K562 (cell line): ENCODE data around the gene CHST15. TPM values are rescaled to one million over a fixed set of nuclear protein-coding genes. Genes with fewer than 3 reads are reported as not detected.

Experiments
- ATAC-seq: fragments of 200-7000 bp; cut with Tn5 transposase; 3 replicates; pipeline ENCODE4 v1.9.1; 2020; ENCODE audit warnings: moderate library complexity
- BruUV-seq: library from RNA; stranded (reverse); fragments of 400-500 nt; replicated peaks from 2 replicates; lab custom pipeline; 2021; lab: Mats Ljungman, UMichigan
- CTCF ChIA-PET: fragments of 300-600 bp; formaldehyde crosslinking; extraction: SDS; loops from one replicate; lab custom pipeline; 2021; ENCODE audit warnings: low intra/inter-chr PET ratio; lab: Yijun Ruan, JAX
- POLR2A ChIA-PET: fragments of 300-600, 350-650 bp; sonication (Branson Sonifier 250); formaldehyde crosslinking; extraction: SDS; loops from one replicate; lab custom pipeline; 2021; ENCODE audit warnings: antibody characterized with exemption, inconsistent platforms; lab: Yijun Ruan, JAX
- DNase-seq, 4 experiments: peaks; one replicate each; pipeline versions ENCODE4 v3.0.0 to v3.0.0-alpha.2; 2011 to 2018; ENCODE audit warnings: low spot score in 3 of 4, mixed read lengths in 3 of 4; ENCODE audit errors: extremely low read depth in 1 of 4
- FAIRE-seq: peaks from 2 replicates; lab custom pipeline; 2011; peaks lifted over from hg19 to GRCh38; lab: Jason Lieb, UNC
- H2AFZ ChIP-seq: 2 replicates; pipeline ENCODE4 v1.6.0; 2011; ENCODE audit warnings: low read depth, low read length, control low read depth, inconsistent platforms
- H3K27ac ChIP-seq: fragments of 200-600 bp; 3 replicates; pipeline ENCODE4 v1.8.0; 2011; ENCODE audit warnings: low read depth, mild to moderate bottlenecking, control low read depth, inconsistent platforms, low read length, moderate library complexity, mixed read lengths; ENCODE audit errors: extremely low read depth
- H3K27me3 ChIP-seq, 2 experiments: fragments of 300-600 bp in 1 of 2; 2 replicates in 1 of 2; 3 replicates in 1 of 2; pipeline versions ENCODE4 v1.6.0 to v1.8.0; 2011; ENCODE audit warnings: inconsistent platforms in 2 of 2, low read length in 2 of 2, mild to moderate bottlenecking in 1 of 2, mixed read lengths in 1 of 2, moderate library complexity in 1 of 2; ENCODE audit not compliant: control insufficient read depth in 2 of 2, insufficient read depth in 2 of 2
- H3K36me3 ChIP-seq: fragments of 300-600 bp; 3 replicates; pipeline ENCODE4 v1.8.0; 2011; ENCODE audit warnings: mild to moderate bottlenecking, low read length, inconsistent platforms; ENCODE audit not compliant: control insufficient read depth, insufficient read depth
- H3K4me1 ChIP-seq, 2 experiments: fragments of 200-600 bp in 1 of 2; replicated peaks in 1 of 2; 2 replicates in 1 of 2; 3 replicates in 1 of 2; pipeline versions ENCODE4 v1.5.1 to v1.8.0; 2011; ENCODE audit warnings: inconsistent platforms in 2 of 2, low read length in 2 of 2, mild to moderate bottlenecking in 1 of 2, mixed read lengths in 1 of 2, moderate library complexity in 1 of 2; ENCODE audit not compliant: control insufficient read depth in 2 of 2, insufficient read depth in 2 of 2
- H3K4me2 ChIP-seq: 2 replicates; pipeline ENCODE4 v1.6.1; 2011; ENCODE audit warnings: low read length, control low read depth, inconsistent platforms, mixed read lengths; ENCODE audit not compliant: insufficient read depth
- H3K4me3 ChIP-seq: fragments of 200-600 bp; sonication (generic), shearing (Covaris generic); 2 replicates; pipeline ENCODE4 v1.5.1; 2016; ENCODE audit warnings: control low read depth, inconsistent platforms
- H3K79me2 ChIP-seq: fragments of 200-600 bp; 3 replicates; pipeline ENCODE4 v1.8.0; 2011; ENCODE audit warnings: low read length, inconsistent platforms; ENCODE audit not compliant: control insufficient read depth, insufficient read depth
- H3K9ac ChIP-seq, 2 experiments: 2 replicates each; pipeline versions ENCODE4 v1.6.0 to v1.6.1; 2011; ENCODE audit warnings: low read depth in 2 of 2, low read length in 2 of 2, control low read depth in 1 of 2, inconsistent platforms in 1 of 2, mild to moderate bottlenecking in 1 of 2, mixed read lengths in 1 of 2; ENCODE audit not compliant: insufficient read depth in 1 of 2
- H3K9me1 ChIP-seq: one replicate; pipeline ENCODE4 v1.6.0; 2011; ENCODE audit warnings: inconsistent platforms, mild to moderate bottlenecking, low read length, moderate library complexity; ENCODE audit not compliant: control insufficient read depth, insufficient read depth
- H3K9me3 ChIP-seq: replicated peaks from 2 replicates; pipeline ENCODE4 v1.5.1; 2011; ENCODE audit warnings: low read depth, low read length, inconsistent platforms; ENCODE audit not compliant: control insufficient read depth, insufficient read depth
- H4K20me1 ChIP-seq: replicated peaks from 2 replicates; pipeline ENCODE4 v1.6.1; 2011; ENCODE audit warnings: low read length, inconsistent platforms, mixed read lengths; ENCODE audit not compliant: control insufficient read depth, insufficient read depth
- ARNT ChIP-seq, 2 experiments: fragments of 450-650 bp; IDR thresholded peaks; 2 replicates each; pipeline ENCODE4 v1.6.1; 2016; ENCODE audit warnings: mild to moderate bottlenecking in 1 of 2
- ASH1L ChIP-seq: fragments of 450-650 bp; IDR thresholded peaks from 2 replicates; pipeline ENCODE4 v1.6.1; 2018; ENCODE audit warnings: borderline replicate concordance, mild to moderate bottlenecking, low read depth; ENCODE audit not compliant: partially characterized antibody
- CLOCK ChIP-seq: fragments of 250-450 bp; sonication (Bioruptor Pico); IDR thresholded peaks from 2 replicates; pipeline ENCODE4 v1.4.0; 2020; ENCODE audit warnings: mild to moderate bottlenecking, moderate library complexity, borderline replicate concordance
- DNMT1 ChIP-seq: fragments of 450-650 bp; IDR thresholded peaks from 2 replicates; pipeline ENCODE4 v1.6.1; 2016; ENCODE audit warnings: antibody characterized with exemption, mild to moderate bottlenecking
- GTF2F1 ChIP-seq: IDR thresholded peaks from 2 replicates; pipeline ENCODE4 v1.6.1; 2011; ENCODE audit warnings: low read depth, low read length, improper control_type of control experiment
- NBN ChIP-seq: fragments of 450-650 bp; IDR thresholded peaks from 2 replicates; pipeline ENCODE4 v1.6.1; 2016; ENCODE audit warnings: low read depth, mild to moderate bottlenecking
- NCOA4 ChIP-seq: fragments of 450-650 bp; IDR thresholded peaks from 2 replicates; pipeline ENCODE4 v1.6.1; 2018; ENCODE audit warnings: mild to moderate bottlenecking; ENCODE audit not compliant: partially characterized antibody
- TCF7 ChIP-seq: sonication (generic); IDR thresholded peaks from 2 replicates; pipeline ENCODE4 v1.6.1; 2016; ENCODE audit warnings: antibody characterized with exemption, borderline replicate concordance
- ZHX1 ChIP-seq: fragments of 150-350 bp; conservative IDR thresholded peaks from 2 replicates; pipeline ENCODE4 v1.6.1; 2014; ENCODE audit warnings: low read length
- ZNF717 ChIP-seq: fragments of 250-450 bp; sonication (Bioruptor Pico); IDR thresholded peaks from 2 replicates; pipeline ENCODE4 v1.5.0; 2021
- WGBS: fragments of 100-300 bp; shearing (Covaris generic); methylation state at CpG from one replicate; pipeline ENCODE4 v1.1.6; 2016; ENCODE audit warnings: low coverage, mixed read lengths; ENCODE audit not compliant: insufficient coverage; ENCODE audit errors: missing lambda C conversion rate; 5-methylcytosine and 5-hydroxymethylcytosine counted together
- in situ Hi-C: fragments of 300-500 bp; cut with MboI; formaldehyde crosslinking; loops from 4 replicates; pipeline ENCODE4 v1.15.0; 2018; ENCODE audit warnings: inconsistent platforms, mixed read lengths
- intact Hi-C: fragments of 100-400 bp; cut with micrococcal nuclease; formaldehyde crosslinking; loops from 2 replicates; pipeline ENCODE4 v1.14.2; 2022
- polyA plus RNA-seq, 8 experiments: library from polyadenylated mRNA; depleted of rRNA in 4 of 8; stranded (reverse) in 5 of 8; unstranded in 3 of 8; fragments of >200 nt; fragmentation: Nextera tagmentation in 2 of 8; fragmentation: Illumina TruSeq in 1 of 8; extraction: Ambion mirVana in 2 of 8; extraction: Trizol in 1 of 8; gene quantifications; 2 replicates each; pipeline versions ENCODE4 v1.2.1 to v1.2.3, GENCODE V29; 2011 to 2014; ENCODE audit warnings: inconsistent platforms in 1 of 8, missing spikeins in 1 of 8
- total RNA-seq, 7 experiments: library from RNA; depleted of rRNA in 6 of 7; stranded (reverse); fragments of >200 nt in 6 of 7; fragmentation: Illumina TruSeq in 2 of 7; extraction: Trizol in 2 of 7; gene quantifications; 2 replicates each; pipeline versions ENCODE4 v1.2.1 to v1.2.3, GENCODE V29; 2011 to 2021; ENCODE audit warnings: low replicate concordance in 1 of 7

The CHST15 gene
- total and polyA plus RNA-seq, 9 of the 15 experiments (the other 6 are each of a cell fraction or from before 2014, with no cell fraction given): 0.04 to 0.16 (median 0.08) TPM

DNA sequence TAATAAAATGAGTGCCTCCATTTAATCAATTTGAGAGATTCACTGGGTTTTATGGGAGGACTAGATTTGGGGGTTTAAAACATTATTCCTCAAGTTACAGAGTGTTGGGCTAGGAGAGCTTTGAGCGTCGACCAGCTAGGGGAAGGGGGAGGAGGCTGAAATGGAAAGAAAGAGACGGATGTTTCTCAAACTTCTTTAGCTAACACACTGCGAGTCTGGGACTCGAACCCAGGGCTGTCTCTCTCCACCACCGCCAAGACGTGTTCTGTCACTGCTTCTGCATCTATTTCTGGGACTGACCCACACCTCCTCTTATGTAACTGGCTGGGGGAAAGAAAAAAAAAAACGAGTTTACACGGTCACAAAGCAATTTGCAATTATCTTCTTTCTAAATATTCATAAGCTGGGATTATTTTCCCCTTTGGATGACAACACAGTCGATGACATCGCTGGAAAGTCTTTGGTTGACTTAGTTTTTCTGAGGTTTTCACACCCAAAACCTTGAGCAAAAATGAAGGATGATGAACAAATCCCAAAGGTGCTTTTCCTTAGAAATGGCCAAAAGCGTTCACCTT is 27.2 kb downstream of the CHST15 start:
- Histone ChIP-seq H3K9me1 (no peaks in the 10 kb centered on the region), H3K4me3 (no peak overlapping the region), H3K79me2 (no peaks in the 10 kb centered on the region), H3K36me3 (no peaks in the 10 kb centered on the region), H3K9me3 (no peaks in the 10 kb centered on the region), H2AFZ (no peak overlapping the region), H3K27me3 (peaks cover 0 to 51% of the 10 kb centered on the region in 2 experiments), H4K20me1 (no peaks in the 10 kb centered on the region), H3K27ac (no peak overlapping the region), H3K4me1 (no peaks in the 10 kb centered on the region), H3K4me2 (no peak overlapping the region), H3K9ac (no peak overlapping the region)
- BruUV-seq: no TSS peak
- no peak for DNase-seq
- in situ Hi-C loops (no loop called here), intact Hi-C loops (no loop called here)
- TF ChIP-seq GTF2F1 (no peak), NBN (no peak), NCOA4 (no peak), CLOCK (CRISPR knock-in tag) (no peak), ZHX1 (no peak), TCF7 (no peak), ASH1L (no peak), ZNF717 (no peak), DNMT1 (no peak), ARNT (IDR thresholded peaks at IDR 0.05) (no peak)
- FAIRE-seq: no peak
- ChIA-PET POLR2A (no interaction called here), CTCF (no interaction called here)
- no peak for ATAC-seq
- WGBS: 1% methylated on average over 12 of the region's 12 CpGs
